ENCODE measurements around the gene C14orf93.

C14orf93 gene, protein sequence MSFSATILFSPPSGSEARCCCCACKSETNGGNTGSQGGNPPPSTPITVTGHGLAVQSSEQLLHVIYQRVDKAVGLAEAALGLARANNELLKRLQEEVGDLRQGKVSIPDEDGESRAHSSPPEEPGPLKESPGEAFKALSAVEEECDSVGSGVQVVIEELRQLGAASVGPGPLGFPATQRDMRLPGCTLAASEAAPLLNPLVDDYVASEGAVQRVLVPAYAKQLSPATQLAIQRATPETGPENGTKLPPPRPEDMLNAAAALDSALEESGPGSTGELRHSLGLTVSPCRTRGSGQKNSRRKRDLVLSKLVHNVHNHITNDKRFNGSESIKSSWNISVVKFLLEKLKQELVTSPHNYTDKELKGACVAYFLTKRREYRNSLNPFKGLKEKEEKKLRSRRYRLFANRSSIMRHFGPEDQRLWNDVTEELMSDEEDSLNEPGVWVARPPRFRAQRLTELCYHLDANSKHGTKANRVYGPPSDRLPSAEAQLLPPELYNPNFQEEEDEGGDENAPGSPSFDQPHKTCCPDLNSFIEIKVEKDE

DNA sequence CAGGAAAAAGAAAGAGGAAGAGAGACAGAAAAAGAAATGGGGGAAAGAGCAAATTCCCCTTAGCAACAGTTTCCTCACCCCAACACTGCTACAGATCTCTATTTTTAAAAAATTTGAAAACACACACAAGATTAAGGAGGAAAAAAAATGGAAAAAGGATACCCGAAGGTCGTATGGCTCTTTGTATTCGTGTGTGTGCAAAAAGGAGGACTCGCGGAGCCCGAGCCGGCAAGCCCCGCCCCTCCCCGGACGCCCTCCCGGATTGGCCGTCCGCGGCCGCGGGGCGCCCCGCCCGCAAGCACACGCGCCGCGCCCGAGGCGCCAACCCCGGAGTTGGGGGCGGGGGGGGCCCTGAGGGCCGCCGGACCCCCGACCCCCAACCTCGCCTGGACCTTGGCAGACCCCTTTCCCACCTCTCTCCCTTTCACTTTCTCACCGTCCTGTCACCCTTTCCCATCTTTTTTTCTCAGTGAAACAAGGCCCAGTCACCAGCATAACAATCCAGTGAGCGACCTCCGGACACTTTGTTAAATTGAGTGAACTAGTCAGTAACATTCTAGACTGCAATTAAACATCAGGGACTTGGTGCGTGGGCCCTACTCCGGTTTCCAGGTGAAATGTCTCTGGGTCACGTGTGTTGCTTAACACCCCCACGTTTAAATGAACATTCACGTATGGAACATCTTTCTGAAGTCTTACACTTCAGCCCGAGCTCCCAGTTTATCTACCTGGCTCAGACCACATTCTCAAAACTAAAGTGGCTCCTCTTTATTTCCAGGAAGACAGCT, at the start of gene C14orf93:
C14orf93 (minus strand) TSS at position 205 of the 788 bp plus-strand sequence. CDS start 11,120 bp downstream, outside the sequence.
- DNase-seq (ENCODE audit: low read depth) = peak; percentile 66

DNA sequence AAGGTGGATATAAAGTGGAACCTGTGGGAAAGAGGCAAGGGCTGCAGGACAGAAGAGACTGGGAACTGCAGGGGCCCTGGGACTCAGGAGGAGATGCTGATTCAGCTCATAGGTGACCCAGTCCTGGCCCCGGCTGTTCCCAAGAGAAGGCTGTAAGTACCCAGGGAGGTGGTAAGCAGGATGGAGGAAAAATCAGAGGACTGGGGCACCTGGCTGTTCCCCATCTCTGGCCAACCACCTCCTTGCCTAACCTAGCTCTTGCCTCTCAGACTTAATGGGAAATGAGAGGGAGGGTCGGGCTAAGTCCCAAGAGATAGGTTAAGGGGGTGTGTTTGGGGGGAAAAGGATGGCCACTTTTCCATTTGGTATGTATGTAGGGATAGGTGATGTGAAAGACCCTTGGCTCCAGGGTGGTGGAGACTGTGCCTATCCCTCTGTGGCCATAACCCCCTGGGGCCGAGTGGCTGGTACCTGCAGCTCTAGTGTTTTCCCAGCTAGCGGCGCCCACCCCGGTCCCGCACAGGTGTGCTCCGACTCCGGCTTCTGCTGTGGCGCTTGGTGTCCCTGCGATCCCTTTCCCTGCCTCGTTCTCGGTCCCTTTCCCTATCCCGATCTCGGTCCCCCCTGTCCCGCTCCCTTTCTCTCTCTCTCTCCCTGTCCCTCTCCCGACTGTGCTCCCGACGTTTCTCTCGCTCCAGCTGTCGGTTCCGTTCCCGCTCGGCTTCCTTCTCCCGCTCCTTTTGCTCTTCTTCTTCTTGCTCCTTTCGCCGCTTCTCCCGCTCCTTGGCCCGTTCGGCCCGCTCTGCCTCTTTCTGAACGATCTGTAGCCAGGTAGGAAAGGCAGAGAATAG, 48.9 kb upstream of the C14orf93 start:
- no peak for DNase-seq (ENCODE audit: low read depth)

DNA sequence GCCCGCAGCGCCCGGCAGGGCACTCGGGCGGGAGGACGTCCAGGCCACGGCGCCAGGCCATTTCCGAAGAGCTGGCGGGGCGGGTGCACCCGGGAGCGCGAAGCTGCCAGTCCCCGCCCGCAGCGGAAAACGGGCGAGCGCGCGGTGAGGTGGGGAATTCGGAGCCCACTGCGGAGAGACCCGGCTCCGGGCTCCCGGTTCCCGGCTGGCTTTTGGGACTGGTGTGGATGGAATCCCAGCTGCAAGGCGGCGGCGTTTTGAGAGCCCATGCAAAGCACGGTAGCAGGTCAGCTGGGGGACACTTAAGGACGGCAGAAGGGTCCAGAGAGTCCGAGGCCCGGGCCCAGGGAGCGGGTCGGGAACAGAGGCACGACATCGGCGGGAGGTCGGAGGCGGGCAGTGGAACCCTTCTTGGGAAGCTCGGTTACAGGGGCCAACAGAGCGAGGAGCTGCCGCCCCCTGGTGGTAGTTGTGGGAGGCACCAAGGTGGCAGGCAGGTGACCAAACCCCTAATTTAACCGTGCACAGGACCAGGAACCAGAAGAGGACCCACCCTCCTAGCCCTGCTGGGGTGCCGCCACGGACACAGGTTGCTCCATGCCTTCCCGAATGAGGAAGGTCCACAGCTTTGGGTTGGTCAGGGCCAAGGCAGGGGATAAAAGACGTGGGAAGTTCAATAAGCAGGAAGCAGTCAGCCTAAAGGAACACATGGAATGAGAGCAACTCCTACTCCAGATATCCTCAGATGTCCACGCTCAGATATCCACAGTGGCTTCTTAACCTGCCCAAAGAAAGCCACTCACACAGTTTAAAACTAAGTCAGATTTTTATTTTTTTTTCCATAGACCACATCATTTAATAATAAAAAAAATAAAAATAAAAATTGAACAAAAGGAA, 48.1 kb upstream of the C14orf93 start:
- peak; percentile 76 for DNase-seq (ENCODE audit: low read depth)

DNA sequence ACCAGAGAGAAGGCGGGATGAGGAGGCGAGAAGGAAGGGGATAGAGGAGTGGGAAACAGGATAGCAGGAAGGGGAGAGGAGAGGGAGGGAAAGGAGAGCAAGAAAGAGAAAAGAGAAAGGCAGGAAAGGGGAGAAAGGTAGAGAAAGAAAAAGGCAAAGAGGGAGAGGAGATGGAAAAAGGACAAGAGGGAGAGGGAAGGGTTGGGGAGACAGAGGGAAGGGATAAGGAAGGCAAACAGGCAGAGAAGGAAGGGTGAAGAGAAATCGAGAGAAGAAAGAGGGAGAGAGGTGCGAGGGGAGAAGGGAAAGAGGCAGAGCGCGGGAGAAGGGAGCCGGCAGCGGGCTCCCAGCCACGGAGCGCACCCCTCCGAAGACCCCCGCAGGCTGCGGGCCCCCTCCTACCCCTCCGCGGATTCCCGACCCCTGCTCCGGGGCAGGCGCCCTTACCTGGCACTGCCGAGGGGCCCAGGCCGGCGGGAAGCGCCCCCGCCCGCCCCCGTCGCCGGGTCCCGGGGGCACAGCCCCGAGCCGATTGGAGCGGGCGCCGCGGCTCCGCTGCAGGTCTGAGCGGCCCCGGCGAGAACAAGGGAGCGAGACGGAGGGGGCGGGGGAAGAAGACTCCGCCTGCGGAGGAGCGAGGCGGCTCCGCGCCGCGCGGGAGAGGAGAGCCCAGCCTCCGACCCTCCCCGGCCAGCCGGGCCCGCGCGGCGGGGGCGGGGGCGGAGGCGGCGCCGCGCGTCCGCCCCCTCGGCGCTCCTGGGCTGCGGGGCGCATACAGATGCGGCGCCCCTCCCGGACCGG, 47.2 kb upstream of the C14orf93 start, which contains the start of gene CDH24:
CDH24 (minus strand) TSS at position 565 of the 801 bp plus-strand sequence. CDS start 1,787 bp downstream, outside the sequence.
- DNase-seq (ENCODE audit: low read depth) = peak; percentile 71

DNA sequence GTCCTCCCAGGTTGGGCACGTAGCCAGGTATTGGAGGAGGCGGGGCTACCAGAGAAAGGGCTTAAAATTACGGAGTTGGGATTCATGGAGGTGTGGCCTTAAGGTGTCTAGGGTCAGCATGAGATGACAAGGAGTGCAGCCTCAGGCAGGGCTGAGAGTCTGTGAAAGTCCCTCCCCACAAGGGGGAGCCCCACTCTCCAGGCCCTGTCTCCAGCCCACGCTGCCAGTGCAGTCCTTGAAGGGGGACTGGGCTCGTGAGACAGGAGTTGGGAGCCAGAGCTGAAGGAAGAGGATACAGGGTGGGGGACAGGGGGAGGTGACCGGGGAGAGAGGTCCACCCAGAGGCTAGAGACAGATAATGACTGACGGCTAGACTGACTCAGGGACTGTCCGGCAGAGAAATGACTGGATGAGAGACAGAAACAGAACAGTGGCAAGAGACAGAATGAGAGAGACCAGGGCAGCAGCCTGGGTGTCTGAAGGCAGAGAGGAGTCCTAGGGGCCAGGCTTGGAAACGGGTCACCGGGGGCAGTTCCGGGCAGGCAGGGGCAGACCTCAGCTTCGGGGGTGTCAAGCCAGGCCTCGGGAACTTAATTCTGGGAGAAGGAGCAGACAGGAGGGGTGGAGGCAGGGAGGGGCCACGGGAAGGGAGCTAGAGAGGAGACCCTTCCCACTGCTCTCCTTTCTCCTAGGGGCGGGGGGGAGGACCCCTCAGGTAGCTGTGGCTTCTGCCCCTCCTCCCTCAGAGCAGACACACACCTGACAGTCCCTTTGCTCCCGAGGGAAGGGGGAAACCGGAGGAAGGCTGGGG, 46.4 kb upstream of the C14orf93 start:
- DNase-seq (ENCODE audit: low read depth) = peak; percentile 66

DNA sequence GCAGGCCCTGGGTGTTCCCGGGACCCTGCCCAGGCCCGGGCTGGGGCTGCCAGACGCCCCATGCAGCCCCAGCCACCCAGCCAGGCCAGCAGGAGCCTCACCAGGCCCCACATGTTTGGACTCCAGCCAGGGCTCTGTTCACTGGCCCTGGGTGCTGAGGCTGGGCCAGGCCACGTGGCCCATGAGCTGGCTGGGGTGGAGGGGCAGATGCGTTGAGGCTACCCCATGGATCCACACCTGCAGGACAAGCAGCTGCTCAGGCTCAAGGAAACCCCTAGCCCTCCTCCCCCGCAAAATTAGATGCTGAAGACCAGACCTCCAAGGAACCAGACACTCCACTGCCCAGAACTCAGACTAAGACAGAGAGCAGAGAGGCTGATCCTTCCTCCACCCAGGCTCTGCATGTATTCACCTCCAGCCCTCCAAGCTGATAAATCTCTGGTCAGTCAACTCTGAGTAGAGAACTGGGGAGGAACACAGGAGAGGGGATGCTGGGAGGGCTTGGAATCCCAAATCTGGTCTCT, 45.7 kb upstream of the C14orf93 start:
- no peak for DNase-seq (ENCODE audit: low read depth)

DNA sequence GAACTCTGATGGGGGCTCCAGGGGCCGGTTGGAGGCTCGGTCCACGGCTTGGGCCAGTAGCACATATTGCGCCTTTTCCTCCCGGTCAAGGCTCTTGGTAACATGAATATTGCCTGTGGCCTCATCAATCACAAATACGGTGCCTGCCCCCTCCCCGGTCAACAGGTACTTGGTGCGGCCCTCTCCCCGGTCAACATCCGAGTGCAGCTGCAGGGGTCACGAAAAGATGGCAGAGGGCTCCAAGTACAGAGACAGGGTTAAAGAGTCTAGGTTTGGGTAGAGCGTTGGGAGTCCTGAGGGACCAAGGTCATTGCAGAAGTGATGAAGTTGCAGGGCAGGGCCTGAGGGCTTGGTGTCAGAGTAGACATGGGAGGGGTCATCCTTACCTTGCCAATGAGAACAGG, 45.2 kb upstream of the C14orf93 start:
- no peak for DNase-seq (ENCODE audit: low read depth)

DNA sequence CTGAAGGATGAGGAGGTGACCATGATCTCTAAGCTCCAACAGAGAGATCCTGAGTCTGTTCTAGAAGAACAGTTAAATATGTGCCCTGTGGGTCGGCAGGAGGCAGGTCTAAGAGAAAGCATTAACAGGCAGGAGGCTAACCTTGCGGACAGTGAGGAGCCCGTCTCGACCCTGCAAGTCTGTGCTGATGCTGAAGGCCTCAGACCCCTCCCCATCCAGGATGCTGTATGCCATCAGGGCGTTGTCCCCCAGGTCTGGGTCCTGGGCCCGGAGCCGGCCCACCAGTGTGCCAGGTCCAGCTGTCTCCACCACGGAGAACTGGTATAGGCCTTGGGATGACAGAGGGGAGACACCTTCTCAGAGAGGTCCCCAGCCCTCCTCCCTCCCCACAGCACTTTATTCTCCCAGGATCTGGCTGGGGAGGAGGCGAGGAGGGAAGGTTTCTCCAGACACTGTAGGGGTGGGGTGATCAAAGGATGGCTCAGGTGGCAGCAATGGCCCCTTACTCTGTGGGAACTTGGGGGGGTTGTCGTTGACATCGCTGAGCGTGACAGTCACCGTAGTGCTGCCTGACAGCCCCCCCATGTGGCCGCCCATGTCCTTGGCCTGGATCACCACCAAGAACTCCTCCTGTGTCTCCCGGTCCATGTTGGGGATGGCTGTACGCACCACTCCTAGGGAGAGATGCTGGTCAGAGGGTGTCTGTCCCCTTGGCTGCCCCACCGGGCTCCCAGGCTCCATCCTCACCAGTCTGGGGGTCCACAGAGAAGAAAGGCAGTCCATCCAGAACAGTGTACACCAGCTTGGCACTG, 44.3 kb upstream of the C14orf93 start:
- no peak for DNase-seq (ENCODE audit: low read depth)

DNA sequence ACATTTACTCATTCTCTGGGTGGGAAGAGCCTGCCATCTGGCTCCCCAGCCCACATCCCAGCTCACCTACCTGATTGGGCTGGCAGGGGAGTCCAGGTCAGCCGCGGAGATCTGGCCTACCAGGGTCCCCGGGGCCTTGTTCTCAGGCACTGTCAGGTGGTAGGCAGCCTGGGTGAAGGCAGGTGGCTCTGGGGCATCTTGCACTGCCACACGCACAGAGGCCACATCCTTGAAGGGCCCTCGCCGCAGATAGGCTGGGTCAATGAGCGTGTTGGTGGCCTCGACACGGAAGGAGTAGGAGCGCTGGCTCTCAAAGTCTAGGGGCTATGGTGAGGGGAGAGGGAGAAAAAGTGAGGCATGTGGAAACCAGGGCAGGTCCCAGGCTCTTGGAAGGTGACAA, 43.5 kb upstream of the C14orf93 start:
- no peak for DNase-seq (ENCODE audit: low read depth)

DNA sequence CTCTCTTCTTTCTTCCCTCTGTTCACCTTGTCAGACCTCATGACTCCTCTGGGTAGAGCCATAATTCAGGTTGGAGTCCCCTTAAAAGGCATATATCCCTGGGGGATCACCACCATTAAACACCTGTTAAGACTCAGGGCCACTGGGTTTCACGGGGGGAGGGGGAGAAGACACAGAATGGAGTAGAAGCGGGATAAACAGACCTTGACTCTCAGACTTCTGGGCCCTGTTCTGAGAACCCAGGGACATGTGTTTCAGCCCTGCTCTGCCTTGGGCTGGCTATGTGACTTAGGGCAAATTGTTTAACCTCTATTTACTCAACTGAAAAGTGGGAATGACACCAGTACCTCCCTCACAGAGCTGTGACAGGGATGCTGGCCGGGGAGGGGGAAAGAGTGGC, 42.7 kb upstream of the C14orf93 start:
- DNase-seq (ENCODE audit: low read depth) = no peak

DNA sequence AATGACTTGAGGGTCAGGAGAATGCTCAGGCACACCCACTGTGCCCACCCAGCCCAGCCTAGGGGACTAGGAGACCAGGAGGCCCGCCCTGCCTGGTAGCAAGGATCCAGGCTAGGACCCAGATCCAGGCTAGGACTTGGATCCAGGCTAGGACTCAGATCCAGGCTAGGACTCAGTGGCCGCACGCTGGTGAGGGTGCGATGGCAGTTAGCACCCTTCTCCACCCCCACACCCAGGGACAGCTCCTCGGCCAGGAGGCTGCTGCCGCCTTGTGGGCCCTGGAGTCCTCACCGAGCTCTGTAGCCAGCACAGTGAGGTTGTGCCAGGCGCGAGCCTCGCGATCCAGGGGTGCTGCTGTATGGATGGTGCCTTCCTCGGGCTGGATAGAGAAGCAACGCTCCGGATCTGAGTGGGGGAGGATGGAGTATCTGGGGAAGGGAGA, 42.3 kb upstream of the C14orf93 start:
- DNase-seq (ENCODE audit: low read depth) = no peak

DNA sequence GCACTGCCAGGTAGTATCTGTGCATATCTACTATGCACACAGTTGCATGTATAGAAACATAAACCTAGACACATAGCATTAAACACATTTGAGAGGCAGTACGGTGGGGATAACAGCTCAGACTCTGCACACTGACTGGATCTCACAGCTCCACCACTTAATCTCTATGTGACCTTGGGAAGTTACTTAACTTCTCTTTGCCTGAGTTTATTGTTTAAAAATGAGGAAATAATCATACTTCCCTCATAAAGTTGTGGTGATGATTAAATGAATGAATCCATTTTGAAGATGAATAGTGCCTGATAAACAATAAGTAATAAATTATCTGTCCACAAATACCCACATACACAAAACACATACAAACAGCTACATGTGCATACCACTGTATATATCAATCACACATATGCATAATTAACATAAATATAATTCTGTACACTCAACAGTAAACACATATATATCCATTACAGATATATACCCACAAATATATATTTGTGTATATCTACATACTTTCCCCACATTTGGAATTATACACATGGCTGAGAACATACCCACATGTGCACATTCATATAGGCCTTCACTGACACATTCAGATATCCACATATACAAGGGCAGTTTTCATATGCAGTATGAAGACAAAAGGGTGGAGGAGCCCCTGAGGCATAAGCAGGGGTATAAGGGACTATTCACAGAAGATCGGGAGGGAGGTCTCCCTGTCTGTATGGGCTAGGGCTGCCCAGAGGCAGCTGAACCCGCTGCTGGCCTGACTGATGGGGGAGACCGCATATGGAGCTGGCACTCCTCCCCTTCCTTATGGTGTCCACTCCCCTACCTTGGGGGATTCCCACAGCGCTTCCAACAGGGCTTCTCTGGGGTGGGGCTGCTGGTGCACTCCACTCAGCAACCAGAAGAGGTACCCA, 41.5 kb upstream of the C14orf93 start:
- no peak for DNase-seq (ENCODE audit: low read depth)

DNA sequence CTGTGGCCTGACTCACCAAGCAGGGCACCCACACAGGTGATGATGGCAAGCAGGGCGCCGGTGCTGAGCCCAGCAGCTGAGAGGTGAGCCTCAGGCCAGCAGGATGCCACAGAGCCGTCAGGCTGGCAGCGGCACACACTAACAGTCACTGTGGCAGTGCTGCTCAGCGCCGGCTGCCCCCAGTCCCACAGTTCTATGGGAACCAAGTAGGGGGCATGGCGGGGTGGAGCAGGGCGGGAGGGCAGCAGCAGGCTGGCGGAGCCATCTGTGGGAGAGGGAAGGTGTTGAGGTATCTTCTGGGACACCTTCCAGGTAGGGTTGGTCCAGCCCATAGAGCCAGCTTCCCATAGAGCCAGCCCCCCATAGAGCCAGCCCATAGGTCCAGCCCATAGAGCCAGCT, 39.1 kb upstream of the C14orf93 start:
- DNase-seq (ENCODE audit: low read depth) = no peak

DNA sequence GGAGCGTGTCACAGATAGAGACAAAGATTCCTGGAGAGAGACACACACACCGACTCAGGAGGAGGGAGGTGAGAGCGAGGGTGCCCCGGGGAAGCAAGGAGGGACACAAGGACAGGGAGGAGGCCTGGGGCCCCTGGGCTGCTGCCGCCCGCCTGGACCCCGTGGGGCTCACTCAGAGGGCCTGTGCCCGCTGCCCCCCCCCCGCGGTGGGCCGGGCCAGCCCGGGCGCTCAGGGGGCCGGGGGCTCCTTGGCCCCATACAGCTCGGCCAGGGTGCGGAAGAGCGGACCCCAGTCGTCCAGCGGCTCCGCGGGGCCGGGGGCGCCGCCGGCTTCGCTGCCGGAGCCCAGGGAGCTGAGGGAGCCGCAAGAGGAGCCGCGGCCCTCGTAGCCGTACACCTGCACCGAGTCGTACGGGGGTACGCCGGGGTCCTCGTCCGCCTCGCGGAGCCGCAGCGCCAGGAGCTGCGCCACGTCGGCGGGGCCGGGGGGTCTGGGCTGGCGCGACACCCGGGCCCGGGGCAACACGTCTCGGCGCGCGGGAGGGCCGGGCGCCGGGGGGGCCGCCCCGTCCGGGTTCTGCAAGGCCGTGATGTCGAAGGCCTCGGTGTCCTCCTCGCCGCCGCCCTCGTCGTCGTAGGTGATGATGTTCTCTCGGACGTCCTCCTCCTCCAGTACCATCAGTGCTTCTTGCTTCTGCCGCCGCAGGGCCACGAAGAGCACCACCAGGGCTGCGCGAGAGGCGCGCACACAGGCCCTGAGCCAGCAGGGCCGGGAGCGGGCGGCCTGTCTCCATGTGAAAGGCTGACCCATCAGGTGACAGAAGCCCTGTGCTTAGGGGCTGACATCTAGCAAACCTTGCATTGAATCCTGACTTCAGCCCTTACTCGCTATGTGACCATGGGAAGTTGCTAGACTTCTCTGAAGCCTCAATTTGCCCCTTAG, 38.1 kb upstream of the C14orf93 start:
- no peak for DNase-seq (ENCODE audit: low read depth)

DNA sequence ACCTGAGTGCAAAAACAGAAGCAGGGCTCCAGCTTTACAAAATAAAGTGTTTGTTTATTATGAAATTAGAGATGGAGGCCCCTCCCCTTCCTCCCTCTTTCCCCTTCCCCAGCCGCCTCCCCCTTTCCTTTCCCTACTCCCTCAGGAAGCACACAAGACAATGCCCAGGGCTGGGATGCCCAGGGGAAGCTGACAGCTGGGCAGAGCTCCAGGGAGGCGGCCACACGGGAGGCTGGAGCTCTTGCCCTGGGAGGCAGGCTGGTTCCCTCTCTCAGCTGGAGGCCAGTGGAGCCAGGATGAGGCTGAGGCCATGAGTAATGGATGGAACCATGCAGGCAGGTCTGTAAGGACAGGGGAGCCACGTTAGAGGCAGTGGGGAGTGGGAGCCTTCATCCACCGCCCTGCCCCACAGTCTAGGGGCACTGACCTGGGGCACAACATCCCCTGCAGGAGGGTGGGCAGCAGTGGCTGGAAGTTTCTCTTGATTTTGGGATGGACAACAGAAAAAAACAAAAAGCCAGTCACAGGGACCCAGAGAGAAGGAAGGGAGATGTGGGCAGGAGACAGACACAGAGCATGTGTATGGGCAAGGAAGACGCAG, 37.2 kb upstream of the C14orf93 start:
- no peak for DNase-seq (ENCODE audit: low read depth)
